SHP77 (cell line): ENCODE data around the gene SLX9.

Experiments used
- DNase-seq, 2 experiments: peaks; one replicate each; lab custom pipeline; 2025; lab: John Stamatoyannopoulos, UW

Gene SLX9

DNA sequence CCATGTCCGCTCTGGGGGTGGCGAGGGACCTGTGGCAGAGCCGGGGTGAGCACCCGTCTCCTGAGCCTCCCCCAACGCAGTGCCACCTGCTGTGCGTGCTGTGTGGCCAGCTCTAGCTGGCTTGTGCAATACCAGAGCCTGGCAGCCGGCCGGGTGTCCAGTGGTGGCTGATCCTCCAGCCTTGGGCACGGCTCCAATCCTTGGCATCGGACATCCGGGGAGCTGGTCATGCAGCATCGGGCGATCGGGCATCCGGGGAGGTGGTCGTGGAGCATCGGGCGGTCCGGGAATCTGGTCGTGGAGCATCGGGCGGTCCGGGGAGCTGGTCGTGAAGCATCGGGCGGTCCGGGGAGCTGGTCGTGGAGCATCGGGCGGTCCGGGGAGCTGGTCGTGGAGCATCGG is 8.1 kb downstream of the SLX9 start:
- no peak for DNase-seq

DNA sequence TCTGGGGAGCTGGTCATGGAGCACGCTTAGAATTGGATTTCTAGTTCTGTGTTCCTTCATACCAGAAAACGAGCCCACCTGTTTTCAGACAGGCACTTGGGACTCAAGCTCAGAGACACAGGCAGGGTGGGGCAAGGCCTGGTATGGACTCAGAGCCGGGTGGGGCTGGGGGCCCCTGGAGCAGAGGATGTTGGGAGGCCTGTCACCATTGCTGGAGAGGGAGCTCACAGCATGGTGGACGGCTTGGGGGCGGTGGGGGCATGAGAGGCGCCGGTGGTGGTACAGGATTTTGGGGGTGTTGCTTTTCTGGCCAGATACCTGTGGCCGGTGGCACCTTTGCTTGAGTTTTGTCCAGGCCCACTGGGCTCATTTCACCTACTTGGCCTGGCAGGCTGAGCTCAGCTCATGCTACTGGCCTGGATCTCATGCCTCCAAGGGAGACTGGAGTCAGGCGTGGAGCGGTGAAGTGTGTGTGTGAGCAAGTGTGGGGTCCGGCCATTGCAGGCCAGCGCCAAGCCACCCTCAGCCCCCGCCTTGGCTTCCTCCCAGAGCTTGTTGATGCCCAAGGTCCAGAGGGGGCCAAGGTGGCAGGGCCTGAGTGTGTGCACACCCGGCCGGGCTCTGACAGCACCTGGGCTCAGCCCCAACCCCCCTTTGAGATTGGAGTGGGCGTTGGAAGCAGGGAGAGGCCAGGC is 8.7 kb downstream of the SLX9 start:
- DNase-seq: no peak

DNA sequence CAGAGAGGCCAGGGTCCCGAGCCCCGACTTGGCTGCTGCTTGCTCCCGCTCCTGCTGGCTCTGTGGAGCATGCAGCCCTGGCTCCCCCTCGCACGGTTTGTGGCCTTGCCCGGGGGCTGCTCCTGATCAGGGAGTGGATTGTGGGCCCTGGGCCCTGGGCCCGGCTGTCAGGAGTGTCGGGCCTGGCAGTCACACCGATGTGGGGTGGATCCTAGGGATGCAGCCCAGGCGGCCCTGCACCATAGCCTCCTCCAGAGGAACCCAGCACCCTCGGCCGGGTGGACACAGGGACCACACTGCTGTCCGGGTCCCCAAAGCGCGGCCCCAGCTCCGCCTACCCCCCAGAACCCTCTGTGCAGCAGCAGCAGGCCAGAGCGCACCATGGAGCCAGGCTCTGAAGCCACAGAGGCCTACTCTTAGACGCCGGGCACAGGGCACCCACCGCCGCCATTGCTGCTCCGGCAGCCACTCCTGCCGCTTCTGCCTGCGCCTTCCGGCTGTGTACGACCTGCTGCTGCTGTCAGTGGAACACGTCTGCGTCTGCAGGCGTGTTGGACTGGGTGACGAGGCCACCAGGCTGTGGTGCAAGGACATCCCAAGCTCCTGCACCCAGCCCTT is 9.4 kb downstream of the SLX9 start:
- DNase-seq: no peak

GRCh38 chr21:44949779-44950198 is 10.0 kb downstream of the SLX9 start:
- peak; percentile 45 to 46 for DNase-seq

DNA sequence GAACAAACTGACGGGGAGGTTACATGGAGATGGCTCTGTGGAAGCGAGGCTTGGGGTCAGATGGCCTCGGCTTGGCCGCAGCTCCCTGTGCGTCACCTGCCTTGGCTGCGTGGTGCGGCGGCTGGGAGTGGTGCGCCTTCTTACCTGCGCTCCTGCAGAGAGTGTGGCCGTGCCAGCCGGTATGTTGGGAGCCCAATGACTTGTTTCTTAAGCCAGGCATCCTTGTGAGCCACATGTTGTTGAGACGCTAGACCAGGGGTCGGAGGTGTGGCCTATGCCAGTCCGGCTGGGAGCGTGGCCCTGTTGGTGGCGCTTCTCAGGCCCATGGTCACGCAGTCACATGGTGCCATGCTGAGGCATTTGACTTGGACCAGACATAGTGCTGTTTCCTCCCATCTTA is 10.5 kb downstream of the SLX9 start:
- no peak for DNase-seq

- no peak for DNase-seq
Observed at GRCh38 chr21:44951186-44951915, 11.5 kb downstream of the SLX9 start.

- DNase-seq: no peak
Observed at GRCh38 chr21:44952116-44952928, 12.5 kb downstream of the SLX9 start.

- DNase-seq: no peak
Observed at GRCh38 chr21:44952929-44953627, 13.2 kb downstream of the SLX9 start.

DNA sequence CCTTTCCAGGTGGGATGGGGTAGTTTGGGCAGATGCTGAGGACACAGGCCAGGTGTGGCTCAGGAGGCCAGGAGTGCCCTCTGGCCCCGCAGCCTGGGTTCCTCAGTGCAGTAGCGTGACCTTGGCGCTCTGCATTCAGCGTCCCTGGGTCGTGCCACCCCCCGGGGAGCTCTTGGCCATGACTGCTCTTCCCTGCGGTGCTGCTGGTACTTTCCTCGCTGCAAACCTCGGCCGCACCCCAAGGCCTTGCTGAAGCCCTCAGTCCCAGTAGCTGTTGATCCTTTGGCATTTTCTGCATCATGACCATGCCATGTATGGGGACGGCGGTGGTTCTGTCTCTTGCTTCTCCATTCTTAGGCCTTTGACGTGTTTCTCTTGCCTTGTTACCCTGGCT is 13.8 kb downstream of the SLX9 start:
- DNase-seq: no peak

- no peak for DNase-seq
Observed at GRCh38 chr21:44954281-44954771, 14.5 kb downstream of the SLX9 start.

DNA sequence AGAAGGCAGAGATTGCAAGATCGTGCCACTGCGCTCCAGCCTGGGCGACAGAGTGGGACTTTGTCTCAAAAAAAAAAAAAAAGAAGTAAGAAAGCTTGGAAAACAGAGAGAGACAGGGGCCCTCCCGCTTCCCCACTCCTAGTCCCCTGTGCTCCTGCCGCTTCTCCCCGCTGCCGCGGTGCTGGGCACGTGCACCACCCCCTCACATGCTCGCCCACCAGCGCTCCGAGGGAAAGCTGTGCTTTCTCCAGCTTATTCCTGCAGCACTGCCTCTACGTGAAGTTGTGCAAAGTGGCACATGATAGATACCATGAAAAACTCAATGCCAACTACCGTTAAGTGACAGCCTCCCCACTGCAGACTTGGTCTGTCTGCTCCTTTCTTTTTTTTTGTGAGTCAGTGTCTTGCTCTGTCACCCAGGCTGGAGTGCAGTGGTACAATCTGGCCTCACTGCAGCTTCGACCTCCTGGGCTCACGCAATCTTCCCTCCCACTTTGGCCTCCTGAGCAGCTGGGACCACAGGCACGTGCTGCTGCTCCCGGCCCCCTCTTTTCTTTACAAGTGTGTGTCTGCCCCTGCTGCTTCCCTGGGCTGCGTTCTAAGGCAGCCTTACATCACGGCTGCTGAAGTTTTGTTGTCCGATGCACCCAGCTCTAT is 15.4 kb downstream of the SLX9 start:
- DNase-seq: no peak

GRCh38 chr21:44955798-44956175 is 16.0 kb downstream of the SLX9 start:
- no peak for DNase-seq

DNA sequence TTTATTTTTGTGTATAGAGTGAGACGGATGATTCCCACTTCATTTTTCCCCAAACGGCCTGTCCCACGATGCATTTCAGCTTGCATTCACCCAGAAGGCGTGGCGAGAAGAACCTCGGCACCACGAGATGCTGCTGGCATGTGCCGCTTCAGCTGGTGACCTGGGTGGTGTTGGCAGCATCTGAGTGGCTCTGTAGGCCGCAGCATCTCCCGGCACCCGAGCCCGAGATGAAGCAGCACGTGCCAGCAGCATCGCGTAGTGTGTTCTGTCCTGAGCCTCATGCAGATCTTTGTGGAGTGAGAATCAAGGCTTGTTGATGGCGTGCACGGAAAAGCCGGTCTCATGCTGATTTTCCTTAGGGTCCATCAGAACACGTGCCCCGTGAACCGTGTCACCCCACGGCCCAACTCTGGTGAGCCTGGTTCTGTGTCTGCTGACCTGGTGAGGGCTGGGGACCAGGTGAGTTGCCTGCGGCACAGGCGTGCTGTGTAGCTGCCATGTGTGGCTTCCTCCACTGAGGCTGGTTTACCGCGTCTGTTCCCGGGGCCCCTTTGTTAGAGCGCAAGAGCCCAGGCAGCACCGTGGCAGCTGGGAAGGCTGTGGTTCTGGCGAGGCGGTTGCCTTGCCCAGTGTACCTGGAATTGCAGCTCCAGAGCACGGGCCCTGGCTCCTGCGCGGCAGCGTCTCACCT is 16.7 kb downstream of the SLX9 start:
- no peak for DNase-seq

GRCh38 chr21:44957047-44957831 is 17.4 kb downstream of the SLX9 start:
- no peak for DNase-seq

DNA sequence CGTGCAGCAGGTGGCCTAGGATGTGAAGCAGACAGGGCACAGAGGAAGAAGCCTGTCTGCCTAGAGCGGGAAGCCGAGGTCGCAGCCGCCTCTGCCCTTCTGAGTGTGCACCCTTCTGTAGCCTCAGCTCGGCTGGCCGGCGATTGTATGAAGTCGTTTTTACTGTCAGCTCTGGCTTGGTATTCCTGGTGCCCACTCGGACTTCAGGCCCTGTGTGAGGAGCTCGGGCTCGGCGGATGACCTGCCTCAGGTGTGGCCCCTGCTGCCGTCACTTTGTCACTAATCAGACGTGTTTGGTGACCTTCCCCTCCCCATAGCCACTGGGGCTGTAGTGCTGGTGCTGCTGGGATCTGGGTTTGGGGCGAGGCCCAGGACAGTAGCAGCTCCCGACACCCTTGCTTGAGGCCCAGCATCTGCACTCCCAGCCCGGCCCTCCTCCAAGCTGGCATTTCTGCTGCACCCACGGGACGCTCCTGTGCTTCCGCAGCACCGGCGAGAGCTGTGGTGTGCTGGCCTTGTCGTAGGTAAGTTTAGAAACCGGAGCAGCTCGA is 18.1 kb downstream of the SLX9 start:
- DNase-seq: no peak

- DNase-seq: no peak
Observed at GRCh38 chr21:44958471-44959191, 18.8 kb downstream of the SLX9 start.

GRCh38 chr21:44959376-44960091 is 19.7 kb downstream of the SLX9 start:
- DNase-seq: no peak
